Iris pigment epithelial cell (primary cell): ENCODE results near the gene PDIK1L.

Source experiments
- DNase-seq: peaks from one replicate; pipeline ENCODE4 v3.0.0-alpha.2; 2011; ENCODE audit warnings: low read depth

The PDIK1L gene

DNA sequence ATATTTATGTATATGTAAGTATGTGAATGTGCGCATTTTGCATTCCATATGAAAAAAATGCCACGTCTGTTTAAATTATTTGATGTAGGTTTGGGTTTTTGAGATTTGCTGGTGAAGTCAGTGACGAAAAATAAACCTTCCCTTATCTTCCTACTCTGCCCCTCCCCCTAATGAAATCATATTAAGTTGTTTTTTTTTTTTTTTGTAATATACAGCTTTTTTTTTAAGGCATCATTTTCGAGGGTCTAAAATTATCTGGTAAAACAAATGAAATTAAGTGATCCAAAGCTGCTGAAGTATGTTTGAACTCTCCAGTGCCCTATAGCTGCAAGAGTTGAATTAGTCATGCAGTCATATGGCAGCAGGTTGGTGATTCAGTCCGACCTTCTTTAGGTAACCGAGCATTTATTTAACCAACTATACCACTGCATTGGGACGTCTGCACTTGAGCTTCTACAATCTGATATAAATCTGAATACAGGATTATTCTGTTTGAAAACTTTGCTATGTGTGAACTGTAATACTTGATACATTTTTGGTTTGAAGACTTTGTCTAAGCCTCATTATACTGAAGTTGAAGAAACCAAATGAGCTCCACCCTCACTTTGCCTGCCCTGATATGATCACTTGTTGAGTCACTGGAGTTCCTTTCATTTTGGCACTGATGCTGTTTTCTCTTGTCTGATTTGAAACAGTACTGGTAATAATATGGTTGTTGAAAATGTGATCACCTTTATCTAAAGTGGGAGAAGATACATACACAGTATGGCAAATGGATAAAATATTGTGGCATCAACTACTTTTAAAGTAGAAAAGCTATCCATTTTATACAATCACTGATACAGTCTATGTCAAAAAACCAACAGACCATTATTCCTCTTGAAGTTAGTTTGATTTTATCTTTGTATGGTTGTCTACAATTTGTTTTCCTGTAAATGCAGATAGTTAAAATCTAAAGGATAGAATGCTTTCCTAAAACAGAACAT lies 11.7 kb downstream of the PDIK1L start:
- DNase-seq: peak; percentile 78

DNA sequence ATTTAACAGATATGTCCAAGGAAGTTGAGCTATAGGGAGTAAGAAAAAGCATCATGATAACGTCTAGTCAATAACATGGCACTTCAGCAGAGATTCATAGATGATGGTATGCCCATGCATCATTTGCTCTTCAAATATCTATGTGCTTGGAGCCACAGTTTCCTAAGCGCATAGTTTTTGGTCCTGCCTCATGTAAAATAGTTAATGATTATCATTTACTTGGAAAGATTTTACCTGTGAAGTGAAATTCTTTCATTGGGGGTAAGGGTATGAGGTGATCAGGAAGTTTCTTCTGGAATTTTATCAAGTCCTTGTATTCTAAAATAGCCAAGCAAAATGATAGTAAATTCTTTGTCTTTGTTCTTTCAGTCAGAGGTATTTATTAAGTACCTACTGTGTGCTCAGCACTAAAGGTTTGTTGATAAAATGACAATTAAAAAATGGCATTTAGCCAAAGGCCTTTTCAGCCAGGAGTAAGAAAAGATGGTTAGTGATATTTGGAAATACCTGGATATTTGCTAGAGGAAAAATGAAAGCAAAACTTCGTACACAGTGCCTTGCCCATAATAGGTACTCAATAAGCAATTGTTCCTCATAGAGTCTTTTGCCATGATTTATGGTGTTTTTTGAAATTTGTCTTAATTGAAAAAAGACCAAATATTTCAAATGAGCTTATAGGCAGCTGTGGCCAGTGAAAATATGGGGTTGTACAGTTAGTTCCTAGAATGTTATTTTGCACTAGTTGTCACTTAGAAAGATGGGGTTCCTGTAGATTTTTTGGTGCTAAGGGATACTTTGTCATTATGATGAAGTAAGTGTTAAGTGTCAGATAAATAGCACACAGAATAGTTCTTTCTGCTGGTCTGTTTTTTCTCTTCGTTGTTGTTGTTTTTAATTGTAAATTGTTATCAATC lies 13.1 kb downstream of the PDIK1L start:
- DNase-seq: no peak

DNA sequence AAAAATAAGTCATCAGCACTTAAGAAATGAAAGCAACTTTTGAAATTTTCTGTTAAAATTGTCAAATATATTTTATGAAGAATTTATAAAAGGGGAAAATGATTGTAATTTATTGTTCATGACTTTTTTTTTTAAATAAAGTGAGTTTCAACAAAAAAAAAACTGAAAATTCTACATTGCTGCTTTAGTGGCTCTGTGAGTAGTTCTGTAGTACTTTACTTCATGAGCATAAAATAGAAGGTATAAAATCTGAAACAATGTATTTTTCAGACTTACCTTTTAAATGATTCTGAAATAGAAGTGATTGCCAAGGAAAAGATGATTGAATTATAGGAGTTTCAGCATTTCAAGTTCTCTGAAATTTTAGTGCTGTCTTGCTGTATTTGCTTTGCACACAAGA lies 13.8 kb downstream of the PDIK1L start:
- DNase-seq: no peak

DNA sequence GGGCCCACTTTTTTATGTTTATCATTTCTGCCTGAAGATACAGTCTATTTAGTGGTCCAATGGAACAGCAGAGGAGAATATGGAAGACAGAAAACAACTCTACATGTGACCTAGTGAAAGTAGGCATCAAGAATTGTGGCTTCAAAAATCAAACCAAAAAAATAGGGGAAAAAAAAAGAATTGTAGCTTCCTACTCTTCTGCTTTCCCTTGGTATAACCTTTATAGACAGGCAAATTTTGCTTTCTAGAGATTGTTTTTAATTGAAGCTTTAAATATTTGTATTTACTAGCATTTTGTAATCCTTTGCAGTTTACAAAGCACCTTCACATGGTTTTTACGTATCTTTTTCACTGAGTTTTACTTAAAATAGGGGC lies 14.3 kb downstream of the PDIK1L start:
- DNase-seq: no peak

DNA sequence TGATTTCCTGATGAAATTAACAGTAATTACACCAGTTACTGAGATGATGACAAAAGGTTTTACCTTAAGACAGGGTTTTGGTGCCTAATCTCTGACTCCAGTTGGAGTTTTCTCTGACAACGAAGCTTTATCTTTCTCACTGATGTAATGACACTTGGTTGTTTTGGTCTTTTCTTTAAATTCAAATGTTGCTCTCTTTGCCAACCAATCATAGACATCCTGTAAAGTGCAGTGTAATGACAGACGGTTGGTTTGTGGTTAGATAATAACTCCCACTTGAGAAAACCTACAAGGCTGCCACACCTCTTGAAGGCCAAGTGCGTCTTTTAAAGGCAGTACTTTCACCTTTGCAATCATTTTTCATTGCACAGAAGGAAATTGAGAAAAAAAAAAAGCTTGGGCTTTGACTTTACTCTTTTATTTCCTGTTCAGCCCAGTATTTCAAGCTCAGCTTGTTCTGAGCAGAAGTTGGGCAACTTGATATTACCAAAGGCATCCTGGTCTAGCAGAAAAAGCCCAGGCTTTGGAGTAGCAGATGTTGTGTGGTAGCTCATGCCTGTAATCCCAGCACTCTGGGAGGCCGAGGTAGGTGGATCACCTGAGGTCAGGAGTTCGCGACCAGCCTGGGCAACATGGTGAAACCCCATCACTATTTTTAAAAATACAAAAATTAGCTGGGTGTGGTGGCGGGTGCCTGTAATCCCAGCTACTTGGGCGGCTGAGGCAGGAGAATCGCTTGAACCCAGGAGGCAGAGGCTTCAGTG lies 14.9 kb downstream of the PDIK1L start:
- DNase-seq: peak; percentile 30

DNA sequence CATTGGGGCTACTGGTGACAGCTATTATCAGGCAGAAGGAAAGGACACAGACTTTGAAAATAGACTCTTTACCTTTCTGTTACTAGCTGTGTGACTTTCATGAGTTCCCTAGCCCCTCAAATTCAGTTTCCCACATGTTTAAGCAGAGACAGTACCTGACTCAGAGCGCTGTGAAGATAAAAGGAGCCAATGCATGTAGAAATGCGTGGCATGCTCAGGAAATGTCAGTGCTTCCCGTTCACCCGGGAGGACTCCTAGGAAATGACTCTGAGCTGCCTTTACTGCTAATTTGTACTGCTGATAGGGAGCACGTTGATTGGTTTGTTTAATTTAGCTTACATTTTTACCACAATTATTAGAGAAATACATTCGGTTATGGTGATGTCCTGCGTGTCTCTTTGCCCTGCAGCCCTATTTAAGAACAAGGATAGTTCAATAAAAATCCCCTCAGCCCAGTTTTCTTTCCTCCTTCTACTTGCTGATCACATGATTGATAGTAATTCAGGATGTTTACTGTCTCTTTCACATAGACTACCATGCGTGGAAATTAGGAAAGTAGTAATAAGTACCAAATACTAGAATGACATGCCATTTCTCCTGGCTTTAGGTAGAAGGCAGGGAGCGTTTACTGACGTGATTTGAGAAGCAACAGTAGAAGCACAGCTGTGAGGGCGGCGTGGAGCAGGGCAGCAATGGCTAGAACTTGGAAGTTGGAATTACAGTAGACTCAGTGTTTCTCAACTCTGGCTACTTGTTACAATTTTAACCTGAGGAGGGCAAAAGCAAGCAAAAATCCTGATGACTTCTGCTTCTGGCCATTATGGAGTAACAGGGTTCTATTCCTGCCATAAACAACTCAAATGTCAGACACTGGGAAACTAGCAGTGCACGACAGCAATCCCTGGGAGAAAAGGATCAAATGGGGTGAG lies 15.9 kb downstream of the PDIK1L start:
- no peak for DNase-seq

DNA sequence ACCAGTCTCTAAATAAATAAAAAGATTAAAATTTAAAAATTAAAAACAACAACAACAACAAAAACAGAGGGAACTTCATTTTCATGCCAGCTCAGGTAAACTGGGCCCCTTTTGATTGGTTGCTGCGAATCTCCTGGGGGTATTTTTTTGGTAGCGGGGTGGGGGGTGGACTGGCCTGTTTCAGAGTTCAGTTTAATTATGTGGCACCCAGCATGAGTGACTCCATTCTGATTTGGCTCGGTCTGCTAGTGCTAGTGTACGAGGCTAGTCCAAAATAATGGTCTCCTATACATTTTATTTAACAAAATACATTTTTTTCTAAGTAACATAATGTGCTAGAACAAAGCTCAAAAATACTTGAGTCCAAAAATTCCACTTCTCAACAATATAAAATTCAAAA lies 18.2 kb downstream of the PDIK1L start:
- no peak for DNase-seq

DNA sequence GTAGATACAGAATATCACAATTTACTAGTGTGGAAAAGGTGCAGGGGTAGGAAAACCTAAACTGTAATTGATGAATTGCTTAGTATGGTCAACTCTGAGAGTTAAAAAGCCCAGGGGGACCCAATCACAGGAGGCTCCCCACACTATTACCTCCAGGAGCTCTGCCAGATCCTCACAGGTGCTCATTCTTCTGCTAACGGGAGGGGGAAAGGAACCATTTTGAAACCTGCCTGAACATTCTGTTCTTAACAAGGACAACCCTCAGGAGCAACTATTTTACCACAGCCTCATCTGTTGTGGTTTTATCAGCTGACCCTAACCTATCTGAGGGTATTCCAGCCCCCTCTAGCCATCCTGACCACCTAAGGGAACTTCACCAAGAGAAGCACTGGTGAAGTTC lies 19.1 kb downstream of the PDIK1L start:
- DNase-seq: no peak

DNA sequence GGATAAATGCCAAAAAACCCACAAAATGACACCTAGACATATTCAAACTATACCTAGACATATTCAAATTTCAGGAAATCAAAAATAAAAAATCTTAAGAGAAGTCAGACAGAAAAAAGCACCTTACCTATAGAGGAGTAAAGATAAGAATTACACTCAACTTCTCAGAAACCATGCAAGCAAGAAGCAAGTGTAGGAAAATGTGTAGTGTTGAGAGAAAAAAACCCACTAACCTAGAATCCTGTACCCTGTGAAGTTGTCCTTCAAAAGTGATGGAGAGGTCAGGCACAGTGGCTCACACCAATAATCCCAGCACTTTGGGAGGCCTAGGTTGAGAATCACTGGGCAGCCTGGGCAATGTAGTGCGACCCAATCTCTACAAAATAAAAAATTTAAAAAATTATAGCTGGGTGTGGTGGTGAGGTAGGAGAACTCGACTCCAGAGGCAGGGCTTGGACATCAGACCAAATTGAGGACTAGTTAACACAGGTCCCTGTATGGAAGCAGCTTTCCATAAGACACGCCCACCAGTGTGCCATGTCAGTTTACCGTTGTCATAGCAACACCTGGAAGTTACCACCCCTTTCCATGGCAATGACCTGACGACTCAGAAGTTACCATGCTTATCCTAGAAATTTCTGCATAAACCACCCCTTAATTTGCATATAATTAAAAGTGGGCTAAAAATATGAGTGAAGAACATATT lies 20.7 kb downstream of the PDIK1L start:
- no peak for DNase-seq

DNA sequence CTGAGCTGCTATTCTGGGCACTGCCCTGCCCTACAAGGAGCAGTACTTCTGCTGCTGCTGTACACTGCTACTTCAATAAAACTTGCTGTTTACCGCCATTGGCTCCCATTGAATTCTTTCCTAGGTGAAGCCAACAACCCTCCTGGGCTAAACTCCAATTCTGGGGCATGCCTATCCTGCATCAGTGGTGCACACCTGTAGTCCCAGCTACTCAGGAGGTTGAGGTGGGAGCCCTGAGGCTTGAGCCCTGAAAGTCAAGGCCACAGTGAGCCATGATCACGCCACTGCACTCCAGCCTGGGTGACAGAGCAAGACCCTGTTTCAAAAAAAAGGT lies 21.2 kb downstream of the PDIK1L start:
- DNase-seq: no peak

DNA sequence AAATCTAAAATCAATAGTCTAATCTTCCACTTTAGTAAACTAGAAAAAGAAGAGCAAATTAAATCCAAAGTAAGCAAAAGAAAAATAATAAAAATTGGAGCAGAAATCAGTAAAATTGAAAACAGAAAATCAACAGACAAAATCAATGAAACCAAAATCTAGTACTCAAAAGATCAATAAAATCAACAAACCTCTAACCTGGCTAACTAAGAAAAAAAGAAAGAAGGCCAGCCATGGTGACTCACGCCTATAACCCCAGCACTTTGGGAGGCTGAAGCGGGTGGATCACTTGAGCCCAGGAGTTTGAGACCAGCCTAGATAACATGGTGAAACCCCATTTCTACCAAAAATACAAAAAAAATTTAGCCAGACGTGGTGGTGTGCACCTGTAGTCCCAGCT lies 22.8 kb downstream of the PDIK1L start:
- no peak for DNase-seq

DNA sequence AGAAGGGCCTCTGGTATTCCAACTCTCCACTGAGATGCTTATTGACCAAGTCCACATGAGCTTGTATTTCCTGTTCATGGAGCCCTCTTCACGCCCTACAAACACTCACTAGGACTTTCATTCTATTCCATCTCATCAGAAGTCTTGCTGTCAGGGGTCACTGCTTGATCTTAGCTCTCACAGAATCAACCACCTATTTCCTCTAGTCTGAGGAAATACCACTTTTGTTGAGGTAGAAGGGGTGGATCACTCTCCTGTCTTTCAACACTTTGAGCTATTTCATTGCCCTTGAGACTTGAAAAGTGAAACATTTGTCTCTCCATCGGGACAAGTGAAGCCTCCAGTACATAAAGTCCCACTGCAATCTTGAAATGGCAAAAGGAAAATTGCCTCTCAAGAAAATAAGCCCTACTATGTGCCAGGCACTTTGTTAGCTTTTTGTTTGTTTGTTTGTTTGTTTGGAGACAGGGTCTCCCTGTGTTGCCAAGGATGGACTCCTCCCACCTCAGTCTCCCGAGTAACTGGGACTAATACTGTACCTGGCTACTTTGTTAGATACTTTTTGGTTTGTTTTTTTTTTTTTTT lies 27.4 kb downstream of the PDIK1L start:
- no peak for DNase-seq

DNA sequence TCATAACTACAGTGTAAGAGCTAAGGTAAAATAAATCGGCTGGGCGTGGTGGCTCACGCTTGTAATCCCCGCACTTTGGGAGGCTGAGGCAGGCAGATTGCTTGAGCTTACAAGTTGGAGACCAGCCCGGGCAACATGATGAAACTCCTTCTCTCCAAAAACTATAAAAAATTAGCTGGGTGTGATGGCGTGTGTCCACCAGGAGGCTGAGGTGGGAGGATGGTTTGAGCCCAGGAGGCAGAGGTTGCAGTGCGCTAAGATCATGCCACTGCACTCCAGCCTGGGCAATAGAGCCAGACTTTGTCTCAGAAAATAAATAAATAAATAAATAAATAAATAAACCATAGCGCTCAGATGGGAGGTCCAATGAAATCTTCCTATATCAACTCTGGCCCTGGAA lies 30.5 kb downstream of the PDIK1L start:
- no peak for DNase-seq

DNA sequence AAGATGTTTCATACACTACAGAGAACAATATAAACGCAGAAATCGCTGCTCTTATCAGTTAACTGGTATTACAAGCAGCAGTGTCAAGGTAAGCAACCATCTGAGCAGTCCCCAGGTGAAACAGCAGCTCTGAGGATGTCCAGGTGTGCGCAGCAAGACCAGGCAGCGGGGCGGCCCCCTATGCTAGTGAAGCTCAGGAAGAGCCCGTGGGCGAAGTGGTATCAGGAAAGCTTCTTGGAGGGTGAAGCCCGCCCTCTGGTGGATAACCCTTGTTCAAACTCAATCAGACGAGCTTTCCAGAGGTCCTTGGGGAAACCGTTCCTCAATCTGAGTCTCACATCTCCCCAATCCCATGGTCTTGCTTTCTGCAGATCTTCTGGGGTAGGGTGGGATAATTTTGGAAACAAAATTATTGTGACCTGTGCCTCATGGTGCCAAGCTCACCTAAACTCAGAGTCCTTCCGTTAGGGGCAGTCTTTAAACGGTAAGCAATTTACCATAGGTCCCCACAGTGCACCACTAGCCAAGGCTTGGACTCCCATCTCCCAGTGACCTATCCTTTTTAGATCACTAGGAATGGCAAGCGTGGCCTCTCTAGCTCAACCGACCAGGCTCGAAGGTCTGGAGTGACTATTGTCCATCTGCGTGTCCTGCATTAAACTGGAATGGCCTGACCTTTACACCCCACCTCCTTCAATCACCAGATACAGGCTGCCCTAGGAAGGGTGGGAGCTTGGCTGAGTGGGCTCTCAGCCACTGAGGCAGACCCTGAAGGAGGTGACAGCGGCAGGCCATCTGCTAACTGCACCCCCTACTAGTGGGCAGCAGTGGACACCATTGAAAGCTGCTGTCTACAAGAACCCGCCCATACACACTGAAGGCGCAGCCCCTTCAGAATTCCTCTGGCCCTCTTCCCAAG lies 33.7 kb downstream of the PDIK1L start:
- DNase-seq: peak; percentile 78

DNA sequence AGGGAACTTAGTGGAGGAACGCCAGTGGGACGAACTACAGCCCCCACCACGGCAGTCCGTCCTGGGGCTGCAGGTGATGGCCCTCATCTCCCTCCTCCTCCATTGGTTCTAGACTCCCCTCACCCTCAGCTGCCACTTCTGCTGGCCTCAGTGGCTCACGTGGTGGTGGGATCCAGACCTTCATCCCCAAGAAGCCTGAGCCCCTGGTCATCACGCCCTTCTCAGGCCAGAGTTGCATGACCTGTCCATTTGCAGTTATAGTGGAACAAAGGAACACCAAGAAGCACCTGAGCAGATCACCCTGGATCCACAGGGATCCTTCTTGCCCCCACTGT lies 34.3 kb downstream of the PDIK1L start:
- no peak for DNase-seq

DNA sequence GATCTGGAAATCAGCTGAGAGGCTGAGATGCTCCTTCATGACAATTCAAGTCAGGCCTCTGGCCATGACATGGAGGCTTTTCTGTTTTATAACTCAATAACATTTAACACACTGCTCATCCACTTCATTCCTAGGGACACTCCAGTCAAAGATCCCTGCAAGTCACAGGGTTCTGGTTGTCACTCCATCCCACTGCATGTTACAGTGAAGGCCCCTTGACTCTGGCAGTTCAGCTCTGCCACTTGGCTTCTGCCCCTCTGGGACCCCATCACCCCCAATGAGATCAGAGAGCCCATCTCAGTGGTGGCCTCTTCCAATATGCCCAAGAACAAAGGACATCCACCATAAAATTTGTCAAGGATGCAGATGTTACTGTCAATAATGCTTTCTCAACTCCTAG lies 37.3 kb downstream of the PDIK1L start:
- no peak for DNase-seq

DNA sequence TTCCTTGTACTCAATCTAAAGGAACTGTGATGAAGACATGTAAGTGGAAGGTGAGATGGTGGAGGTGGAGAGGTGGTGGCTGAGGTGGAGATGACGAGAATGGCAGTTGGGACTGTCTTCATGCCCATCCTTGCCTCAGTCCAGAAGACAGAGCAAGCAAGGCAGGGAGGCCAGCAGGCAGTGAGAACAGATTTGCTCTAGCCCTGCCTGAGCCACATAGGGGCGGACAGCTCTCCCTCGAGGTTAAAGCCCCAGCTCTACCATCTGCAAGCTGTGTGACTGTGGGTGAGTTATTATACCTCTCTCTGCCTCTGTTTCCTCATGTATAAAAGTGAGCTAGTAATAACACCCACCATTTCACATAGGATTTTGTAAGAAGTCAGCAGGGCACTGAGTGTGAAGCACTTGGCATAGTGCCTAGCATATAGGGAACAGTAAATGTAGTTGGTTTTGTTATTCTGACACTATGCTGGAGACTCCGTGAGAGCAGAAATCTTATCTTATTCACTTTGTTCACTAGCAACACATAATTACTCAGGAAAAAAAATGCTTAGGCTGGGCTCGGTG lies 42.4 kb downstream of the PDIK1L start:
- no peak for DNase-seq

DNA sequence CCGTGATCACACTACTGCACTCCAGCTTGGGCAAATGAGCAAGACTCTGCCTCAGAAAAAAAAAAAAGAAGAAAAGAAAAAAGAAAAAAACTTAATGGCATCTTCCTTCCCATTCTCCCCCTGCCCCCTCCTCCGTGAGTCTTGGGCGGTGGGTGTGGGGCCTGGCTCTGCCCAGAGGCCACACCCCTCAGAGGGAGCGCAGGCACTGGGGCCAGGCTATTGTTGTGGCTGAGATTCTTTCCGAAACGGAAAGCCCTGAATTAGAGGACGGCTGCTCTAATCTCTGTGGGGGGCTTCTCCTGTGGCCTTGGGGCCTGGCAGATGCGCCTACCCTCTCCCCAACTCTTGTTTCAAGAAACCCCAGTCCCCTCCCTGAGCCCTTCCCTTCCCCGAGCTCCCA lies 43.1 kb downstream of the PDIK1L start:
- DNase-seq: no peak
